Left cardiac atrium (tissue), 4 donors: ENCODE measurements around the gene KLHDC7A. TPM values are rescaled to one million over a fixed set of nuclear protein-coding genes. Genes with fewer than 3 reads are reported as not detected.

Source experiments
- ATAC-seq, 2 donors: fragments of 200-7000 bp; cut with Tn5 transposase; one replicate each; pipeline ENCODE4 v1.9.1; 2020; ENCODE audit warnings: mild to moderate bottlenecking in 2 of 2, moderate library complexity in 2 of 2
- DNase-seq: peaks from one replicate; pipeline ENCODE4 v3.0.0-alpha.2; 2020
- intact Hi-C, 2 donors: fragments of 100-400 bp; cut with DNase I; formaldehyde crosslinking; loops; one replicate each; pipeline versions ENCODE4 v1.14.1 to v1.15.1; 2022 to 2023
- total RNA-seq, 2 donors: library from RNA; stranded (reverse); fragmentation: NEBNext Ultra II Directional; extraction: Animal tissue kit (Norgen Biotek cat#: 25700); gene quantifications; one replicate each; pipeline ENCODE4 v1.2.1, GENCODE V29; 2021
- donor health status: DM: no; HTN: yes; CAD: no.
- donor health status: DM: no; HTN: yes; CAD: no; lungs with severe emphysema.
- donor health status: DM: yes; HTN: yes; CAD: no.
- donor health status: Dilated cardiomyopathy.

KLHDC7A gene
- total RNA-seq, 2 donors from 2014 or later: 0.29 TPM; not detected in 1

GRCh38 chr1:18532390-18533170 is 51.9 kb downstream of the KLHDC7A start:
- intact Hi-C loops: no loop called here
- ATAC-seq: no peak

GRCh38 chr1:18533259-18533658 is 52.5 kb downstream of the KLHDC7A start:
- ATAC-seq: no peak
- intact Hi-C loops: no loop called here
- no peak for DNase-seq

More at GRCh38 chr1:18532390-18533170, 51.9 kb downstream of the KLHDC7A start:
- DNase-seq: no peak

- DNase-seq: no peak
- intact Hi-C loops: no loop called here
- ATAC-seq: no peak
Observed at GRCh38 chr1:18534810-18535205, 54.1 kb downstream of the KLHDC7A start.

Other genes starting within 250 kb of the KLHDC7A start
- gene PAX7, start 149.9 kb downstream of the KLHDC7A start, total RNA-seq: not detected